HL-60/S4 treated with phorbol 12-myristate 13-acetate at 8.2 ng/mL for 4 days and 3 days (cell line): ENCODE measurements around the gene ACOT4.
"Not testable (repeated sequence)": the region's sequence is repeated elsewhere in the genome, so short reads cannot be mapped to it uniquely, and the experiment has no call there.

Experiments
- in situ Hi-C: fragments of 300-500 bp; cut with MboI; formaldehyde crosslinking; loops from 2 replicates; pipeline ENCODE4 v1.15.0; 2022; ENCODE audit warnings: low sequenced_read_pairs

Gene ACOT4

GRCh38 chr14:73577214-73577613 lies 14.5 kb upstream of the ACOT4 start:
- in situ Hi-C loops, result not testable (repeated sequence)

- in situ Hi-C loops, result not testable (repeated sequence)
Observed at GRCh38 chr14:73582102-73582979, 9.3 kb upstream of the ACOT4 start.

GRCh38 chr14:73588695-73589094 lies 3.0 kb upstream of the ACOT4 start:
- in situ Hi-C loops, result no loop called here

GRCh38 chr14:73589116-73589515 lies 2.6 kb upstream of the ACOT4 start:
- in situ Hi-C loops, result no loop called here

- in situ Hi-C loops, result not testable (repeated sequence)
Observed at GRCh38 chr14:73590673-73591004, 1.0 kb upstream of the ACOT4 start.

GRCh38 chr14:73594491-73594890 lies 2.8 kb downstream of the ACOT4 start:
- in situ Hi-C loops, result no loop called here

GRCh38 chr14:73599499-73599898 lies 7.8 kb downstream of the ACOT4 start:
- in situ Hi-C loops, result no loop called here

GRCh38 chr14:73602994-73603393 lies 11.3 kb downstream of the ACOT4 start:
- in situ Hi-C loops, result no loop called here

GRCh38 chr14:73606271-73606670 lies 14.6 kb downstream of the ACOT4 start:
- in situ Hi-C loops, result no loop called here

- in situ Hi-C loops, result no loop called here
Observed at GRCh38 chr14:73607241-73607640, 15.6 kb downstream of the ACOT4 start.

- in situ Hi-C loops, result no loop called here
Observed at GRCh38 chr14:73610687-73611086, 19.0 kb downstream of the ACOT4 start.

- in situ Hi-C loops, result no loop called here
Observed at GRCh38 chr14:73612339-73613045, 20.8 kb downstream of the ACOT4 start, which contains the start of gene ACOT6. Gene ACOT6, plus strand, starts transcription at chr14:73612517. Its CDS starts 55 bp downstream, at chr14:73612572.

GRCh38 chr14:73613046-73613383 lies 21.3 kb downstream of the ACOT4 start:
- in situ Hi-C loops, result no loop called here

GRCh38 chr14:73613419-73613963 lies 21.8 kb downstream of the ACOT4 start:
- in situ Hi-C loops, result no loop called here

- in situ Hi-C loops, result no loop called here
Observed at GRCh38 chr14:73616831-73617230, 25.2 kb downstream of the ACOT4 start.

- in situ Hi-C loops, result no loop called here
Observed at GRCh38 chr14:73619524-73619923, 27.9 kb downstream of the ACOT4 start.

GRCh38 chr14:73620268-73620667 lies 28.6 kb downstream of the ACOT4 start:
- in situ Hi-C loops, result no loop called here

GRCh38 chr14:73623504-73624054 lies 31.9 kb downstream of the ACOT4 start:
- in situ Hi-C loops, result no loop called here

GRCh38 chr14:73625706-73626105 lies 34.0 kb downstream of the ACOT4 start:
- in situ Hi-C loops, result no loop called here

GRCh38 chr14:73627151-73627558 lies 35.5 kb downstream of the ACOT4 start:
- in situ Hi-C loops, result no loop called here

GRCh38 chr14:73630009-73630780 lies 38.5 kb downstream of the ACOT4 start:
- in situ Hi-C loops, result no loop called here
